Esophagus squamous epithelium (tissue), 5 donors: ENCODE measurements around the gene LSP1. TPM values are rescaled to one million over a fixed set of nuclear protein-coding genes. Genes with fewer than 3 reads are reported as not detected.

Source experiments
- DNase-seq: peaks from one replicate; lab custom pipeline; 2025; lab: John Stamatoyannopoulos, UW
- H3K27ac ChIP-seq, 4 donors: fragments of 200-600 bp; sonication (generic); one replicate each; pipeline ENCODE4 v1.5.1; 2016 to 2019; ENCODE audit warnings: mild to moderate bottlenecking in 1 of 4
- H3K27me3 ChIP-seq, 4 donors: fragments of 200-600 bp; sonication (generic); 1 replicate in 3 of 4; 2 replicates in 1 of 4; pipeline versions ENCODE4 v1.5.1 to v1.6.0; 2017 to 2021; ENCODE audit warnings: antibody characterized with exemption in 1 of 4
- H3K36me3 ChIP-seq, 3 donors: fragments of 200-600 bp; sonication (generic); one replicate each; pipeline ENCODE4 v1.5.1; 2016 to 2019
- H3K4me1 ChIP-seq, 3 donors: fragments of 200-600 bp; sonication (generic); one replicate each; pipeline ENCODE4 v1.5.1; 2017 to 2019
- H3K4me3 ChIP-seq, 4 donors: fragments of 200-600 bp; sonication (generic); 1 replicate in 3 of 4; 2 replicates in 1 of 4; pipeline ENCODE4 v1.5.1; 2016 to 2019; ENCODE audit warnings: mild to moderate bottlenecking in 2 of 4, moderate library complexity in 1 of 4
- H3K9me3 ChIP-seq, 3 donors: fragments of 200-600 bp; sonication (generic); one replicate each; pipeline ENCODE4 v1.5.1; 2016 to 2019
- CTCF ChIP-seq, 6 experiments: fragments of 450-650 bp in 4 of 6; fragments of 200-600 bp in 2 of 6; sonication (generic) in 2 of 6; IDR thresholded peaks; one replicate each; pipeline ENCODE4 v1.5.1; 2016 to 2019; ENCODE audit warnings: antibody characterized with exemption in 6 of 6, mild to moderate bottlenecking in 4 of 6, moderate library complexity in 4 of 6
- POLR2A ChIP-seq, 4 donors: fragments of 450-650 bp; IDR thresholded peaks; one replicate each; pipeline ENCODE4 v1.6.1; 2017; ENCODE audit warnings: antibody characterized with exemption in 4 of 4, mild to moderate bottlenecking in 4 of 4, moderate library complexity in 3 of 4
- WGBS, 2 donors: methylation state at CpG; one replicate each; pipeline ENCODE4 v1.1.5; 2018; 5-methylcytosine and 5-hydroxymethylcytosine counted together
- intact Hi-C: fragments of 100-400 bp; cut with DNase I; formaldehyde crosslinking; loops from one replicate; pipeline ENCODE4 v1.15.0; 2022
- total RNA-seq, 4 donors: library from RNA; depleted of rRNA; stranded (reverse); fragments of >200 nt; gene quantifications; one replicate each; pipeline ENCODE4 v1.1.0, GENCODE V29; 2016
- donor health status: DM: yes; HTN: yes; CAD: no.

The LSP1 gene
- total RNA-seq, 4 donors from 2014 or later = 23.3 to 75.9 (median 46.4) TPM

DNA sequence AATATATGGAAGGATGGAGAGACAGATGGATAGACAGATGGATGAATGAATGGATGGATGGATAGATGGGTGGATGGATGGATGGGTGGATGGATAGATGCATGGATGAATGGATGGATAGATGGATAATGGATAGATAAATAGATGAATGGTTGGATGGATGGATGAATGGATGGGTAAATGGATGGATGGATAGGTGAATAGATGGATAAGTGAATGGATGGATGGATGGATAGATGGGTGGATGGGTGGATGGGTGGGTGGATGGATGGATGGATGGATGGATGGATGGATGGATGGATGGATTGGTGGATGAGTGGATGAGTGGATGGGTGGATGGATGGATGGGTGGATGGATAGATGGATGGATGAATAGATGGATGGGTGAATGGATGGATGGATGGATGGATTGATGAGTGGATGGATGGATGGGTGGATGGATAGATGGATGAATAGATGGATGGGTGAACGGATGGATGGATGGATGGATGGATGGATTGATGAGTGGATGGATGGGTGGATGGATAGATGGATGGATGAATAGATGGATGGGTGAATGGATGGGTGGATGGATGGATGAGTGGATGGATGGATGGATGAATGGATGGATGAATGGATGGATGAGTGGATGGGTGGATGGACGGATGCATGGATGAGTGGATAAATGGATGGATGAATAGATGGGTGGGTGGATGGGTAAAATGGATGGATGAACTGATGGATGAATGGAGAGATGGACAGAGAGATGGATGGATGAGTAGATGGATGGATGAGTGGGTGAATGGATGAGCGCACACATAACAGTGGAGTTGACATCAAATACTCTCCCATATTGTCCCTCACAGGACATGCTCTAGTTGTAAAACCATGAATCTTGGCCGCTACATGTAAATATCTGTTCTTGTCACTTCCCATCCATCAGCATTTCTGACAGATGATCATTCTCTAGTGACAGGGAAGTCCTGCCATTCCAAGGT, 8.8 kb downstream of the LSP1 start:
- TF ChIP-seq POLR2A (IDR thresholded peaks at IDR 0.05) = no peak
- no peak for TF ChIP-seq CTCF (IDR thresholded peaks at IDR 0.05)
- intact Hi-C loops = no loop called here
- no peak for DNase-seq
- Histone ChIP-seq H3K36me3 (no peaks in the 10 kb centered on the region), H3K4me1 (peaks cover 25 to 53% (median 32%) of the 10 kb centered on the region in 3 donors), H3K9me3 (no peaks in the 10 kb centered on the region), H3K4me3 (no peak overlapping the region), H3K27me3 (no peaks in the 10 kb centered on the region), H3K27ac (no peak overlapping the region)
- WGBS, 2 donors = 86 to 88% methylated on average over 4 of the region's 4 CpGs

- no peak overlapping the region for H3K4me3 ChIP-seq
- no peak for DNase-seq
- no peaks in the 10 kb centered on the region for H3K27me3 ChIP-seq
- no peaks in the 10 kb centered on the region for H3K36me3 ChIP-seq
- peaks cover 25 to 55% (median 33%) of the 10 kb centered on the region in 3 donors for H3K4me1 ChIP-seq
- no peaks in the 10 kb centered on the region for H3K9me3 ChIP-seq
- peak overlapping the region; percentile 5 to 86 (median 85) for H3K27ac ChIP-seq
- TF ChIP-seq POLR2A (IDR thresholded peaks at IDR 0.05) (no peak), CTCF (IDR thresholded peaks at IDR 0.05) (no peak)
- 67 to 77% methylated on average over 1 to 9 of the region's 14 CpGs for WGBS, 2 donors
- intact Hi-C loops = no loop called here
These were observed 9.9 kb downstream of the LSP1 start for GRCh38 chr11:1862588-1863351.

DNA sequence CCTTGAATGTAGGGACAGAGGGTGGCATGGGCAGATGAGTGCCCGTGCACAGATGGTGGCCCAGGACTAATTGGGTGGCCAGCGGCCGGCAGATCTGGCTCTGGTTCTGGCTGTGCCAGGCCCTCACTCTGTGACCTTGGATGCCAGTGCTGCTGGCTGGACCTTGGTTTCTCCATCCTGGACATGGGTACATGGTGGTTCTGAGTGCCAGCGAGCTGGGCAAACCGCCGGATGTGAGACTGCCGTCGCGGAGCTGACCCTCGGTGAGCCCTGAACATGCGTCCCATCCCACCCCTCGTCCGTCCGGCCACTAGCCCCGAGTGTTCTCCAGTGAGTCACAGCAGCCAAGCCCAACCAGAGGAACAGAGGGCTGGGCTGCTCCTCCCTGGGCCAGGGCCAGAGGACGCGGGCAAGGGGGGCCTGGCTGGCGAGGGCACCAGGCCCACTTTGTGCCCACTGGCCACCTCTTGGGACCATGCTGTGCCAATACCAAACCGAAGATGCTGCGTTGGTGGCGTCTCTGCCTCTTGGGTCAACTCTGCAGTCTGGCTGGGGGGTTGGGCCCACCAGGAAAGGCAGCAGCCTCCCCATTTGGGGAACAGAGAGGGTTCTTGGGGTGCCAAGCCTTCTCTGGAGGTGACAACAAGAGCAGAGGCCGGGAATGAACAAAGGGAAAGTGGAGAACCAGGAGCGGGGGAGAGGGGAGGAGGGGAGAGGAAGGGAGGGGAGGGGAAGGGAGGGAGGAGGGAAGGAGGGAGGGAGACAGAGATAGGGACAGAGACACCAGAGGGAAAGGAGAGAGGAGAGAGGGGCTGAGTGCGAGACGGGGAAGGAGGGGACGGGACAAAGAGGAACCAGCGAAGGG, 10.7 kb downstream of the LSP1 start:
- peak overlapping the region in 3 of 4 donors; percentile 25 to 46 (median 37) for H3K4me3 ChIP-seq
- peak overlapping the region; percentile 52 to 86 (median 85) for H3K27ac ChIP-seq
- H3K27me3 ChIP-seq = no peaks in the 10 kb centered on the region
- DNase-seq = no peak
- intact Hi-C loops = no loop called here
- 41 to 50% methylated on average over 4 to 5 of the region's 27 CpGs for WGBS, 2 donors
- H3K9me3 ChIP-seq = no peaks in the 10 kb centered on the region
- H3K4me1 ChIP-seq = peaks cover 25 to 63% (median 35%) of the 10 kb centered on the region in 3 donors
- H3K36me3 ChIP-seq = no peaks in the 10 kb centered on the region
- TF ChIP-seq POLR2A (IDR thresholded peaks at IDR 0.05) (no peak), CTCF (IDR thresholded peaks at IDR 0.05) (no peak)

- Histone ChIP-seq H3K27me3 (no peaks in the 10 kb centered on the region), H3K4me1 (peaks cover 25 to 70% (median 38%) of the 10 kb centered on the region in 3 donors), H3K4me3 (peak overlapping the region in 3 of 4 donors; percentile 25 to 46 (median 37)), H3K9me3 (no peaks in the 10 kb centered on the region), H3K36me3 (no peaks in the 10 kb centered on the region), H3K27ac (peak overlapping the region; percentile 52 to 86 (median 85))
- DNase-seq = no peak
- intact Hi-C loops = no loop called here
- 58 to 61% methylated on average over 17 to 18 of the region's 18 CpGs for WGBS, 2 donors
- no peak for TF ChIP-seq POLR2A (IDR thresholded peaks at IDR 0.05)
- no peak for TF ChIP-seq CTCF (IDR thresholded peaks at IDR 0.05)
These were observed 11.3 kb downstream of the LSP1 start for GRCh38 chr11:1864231-1864630.
